Activated CD8-positive, alpha-beta memory T cell treated with anti-CD3 and anti-CD28 coated beads, Interleukin-2, amount 10 ng/mL, durations not matched to agents 7 days and 5 days (primary cell): Measurements from ENCODE around the gene FBXW9. TPM values are rescaled to one million over a fixed set of nuclear protein-coding genes. Genes with fewer than 3 reads are reported as not detected.
"Not testable (repeated sequence)": the region's sequence is repeated elsewhere in the genome, so short reads cannot be mapped to it uniquely, and the experiment has no call there.

ENCODE experiments used
- ATAC-seq: fragments of 150-1000 bp; cut with Tn5 transposase; one replicate; pipeline ENCODE4 v1.10.0; 2021; ENCODE audit warnings: moderate library complexity
- CTCF ChIA-PET: fragments of 350-600 bp; sonication (Branson Sonifier 250); formaldehyde crosslinking; loops from one replicate; lab custom pipeline; 2021; ENCODE audit warnings: antibody characterized with exemption; lab: Charles Lee
- DNase-seq: peaks from one replicate; pipeline ENCODE4 v3.0.0-alpha.2; 2020
- H3K27ac Mint-ChIP-seq: one replicate; pipeline ENCODE4 v1.8.0; 2021; ENCODE audit warnings: mild to moderate bottlenecking, mixed read lengths
- H3K27me3 Mint-ChIP-seq: one replicate; pipeline ENCODE4 v1.8.0; 2021; ENCODE audit warnings: mixed read lengths
- H3K36me3 Mint-ChIP-seq: one replicate; pipeline ENCODE4 v1.8.0; 2021; ENCODE audit warnings: mild to moderate bottlenecking, mixed read lengths
- H3K4me1 Mint-ChIP-seq: one replicate; pipeline ENCODE4 v1.8.0; 2021; ENCODE audit warnings: mixed read lengths
- H3K4me3 Mint-ChIP-seq: one replicate; pipeline ENCODE4 v1.8.0; 2021; ENCODE audit warnings: mild to moderate bottlenecking, moderate library complexity, mixed read lengths
- H3K9me3 Mint-ChIP-seq: one replicate; pipeline ENCODE4 v1.8.0; 2022; ENCODE audit warnings: low read depth, mixed read lengths
- total RNA-seq, 2 experiments: library from RNA; stranded (reverse); gene quantifications; one replicate each; pipeline ENCODE4 v1.2.3, GENCODE V29; 2021

Gene FBXW9
- total RNA-seq, 2 experiments from 2014 or later = 5.2 to 6.3 TPM

DNA sequence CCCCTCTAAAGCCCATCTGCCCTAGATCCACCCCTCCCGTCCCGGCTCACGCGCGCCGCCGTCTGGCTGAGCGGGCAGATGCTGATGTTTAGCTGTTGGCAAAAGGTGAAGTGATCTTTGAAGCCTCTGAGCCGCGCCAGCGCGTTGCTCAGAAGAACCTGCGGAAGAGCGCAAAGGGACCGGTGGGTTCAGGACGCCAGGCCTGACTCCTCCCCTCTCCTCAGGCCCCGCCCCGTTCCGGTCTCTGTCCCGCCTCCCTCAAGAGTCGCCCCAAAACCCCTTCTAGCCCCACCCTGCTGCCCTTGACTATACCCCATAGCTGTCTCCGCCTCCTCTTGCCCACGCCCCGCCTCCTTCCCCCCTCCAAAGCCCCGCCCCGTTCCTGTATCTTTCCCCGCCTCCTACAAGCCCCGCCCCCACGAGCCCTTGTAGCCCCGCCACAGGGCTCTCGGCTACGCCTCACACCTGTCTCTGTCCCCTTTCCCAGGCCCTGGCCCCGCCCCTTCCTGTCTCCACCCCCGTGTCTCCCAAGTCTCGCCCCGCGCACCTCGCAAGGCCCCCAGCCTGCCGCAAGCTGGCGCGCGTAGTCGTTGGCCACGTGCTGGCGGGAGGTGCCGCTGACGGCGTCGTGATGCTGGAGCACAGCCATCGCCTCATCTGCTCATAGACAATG is 39.4 kb downstream of the FBXW9 start:
- Mint-ChIP-seq H3K4me3 (no peak overlapping the region), H3K27ac (no peak overlapping the region), H3K9me3 (no peaks in the 10 kb centered on the region), H3K27me3 (no peaks in the 10 kb centered on the region), H3K36me3 (peaks cover 45% of the 10 kb centered on the region), H3K4me1 (no peaks in the 10 kb centered on the region)
- CTCF ChIA-PET = interaction anchor here (0.6 to 1.2 kb wide), 2 partner anchors 17 to 325 kb away, joined by 3 read pairs; no protein-coding TSS in a partner anchor
- ATAC-seq (peak; percentile 57), DNase-seq (no peak)

DNA sequence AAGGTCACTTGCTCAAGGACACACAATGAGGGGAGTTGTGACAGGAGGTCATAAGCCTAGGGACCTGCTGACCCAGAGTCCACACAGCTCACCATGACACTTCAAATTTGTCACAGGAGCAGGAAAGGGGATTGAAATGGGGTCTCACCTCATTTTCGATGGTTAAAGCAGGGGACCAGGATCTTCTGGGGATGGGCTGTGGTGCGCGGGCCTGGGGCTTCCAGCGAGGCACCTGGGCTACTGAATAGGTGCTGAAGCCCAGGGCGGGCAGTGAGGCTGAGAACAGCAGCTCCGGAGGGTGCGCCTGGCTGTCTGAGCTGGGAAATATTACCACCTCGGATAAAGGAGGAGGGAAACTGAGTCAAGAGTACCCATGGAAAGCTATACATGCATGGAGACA is 40.9 kb downstream of the FBXW9 start:
- Mint-ChIP-seq H3K36me3 (peaks cover 44% of the 10 kb centered on the region), H3K9me3 (no peaks in the 10 kb centered on the region), H3K4me1 (no peaks in the 10 kb centered on the region), H3K4me3 (no peak overlapping the region), H3K27ac (no peak overlapping the region), H3K27me3 (no peaks in the 10 kb centered on the region)
- ATAC-seq = no peak
- CTCF ChIA-PET = interaction anchor here (0.8 to 1.3 kb wide), 3 partner anchors 19 to 91 kb away, joined by 3 read pairs; no protein-coding TSS in a partner anchor
- no peak for DNase-seq

DNA sequence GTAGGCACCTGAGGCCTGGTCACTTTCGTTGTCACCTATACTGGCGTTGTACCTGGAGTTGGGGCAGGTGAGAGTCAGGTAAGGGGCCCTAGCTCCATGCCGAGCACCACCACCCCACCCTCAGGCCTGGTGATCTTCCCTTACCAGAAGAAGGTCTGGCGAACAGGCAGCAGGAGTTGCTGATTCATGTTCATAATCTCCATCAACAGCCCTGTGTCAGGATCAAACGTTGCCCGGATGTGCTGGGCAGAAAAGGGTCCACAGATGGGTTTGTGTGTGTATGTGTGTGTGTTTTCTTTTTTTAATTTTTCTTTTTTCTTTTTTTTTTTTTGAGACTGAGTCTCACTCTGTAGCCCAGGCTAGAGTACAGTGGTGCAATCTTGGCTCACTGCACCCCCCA is 44.2 kb downstream of the FBXW9 start:
- H3K36me3 Mint-ChIP-seq = peaks cover 47% of the 10 kb centered on the region
- no peak for DNase-seq
- CTCF ChIA-PET = interaction anchor here (1.9 kb wide), 1 partner anchor 12 kb away, joined by 8 read pairs; no protein-coding TSS in a partner anchor
- H3K27me3 Mint-ChIP-seq = no peaks in the 10 kb centered on the region
- peaks cover 2% of the 10 kb centered on the region for H3K4me1 Mint-ChIP-seq
- H3K9me3 Mint-ChIP-seq = no peaks in the 10 kb centered on the region
- no peak for ATAC-seq
- H3K4me3 Mint-ChIP-seq = no peak overlapping the region
- H3K27ac Mint-ChIP-seq = no peak overlapping the region

DNA sequence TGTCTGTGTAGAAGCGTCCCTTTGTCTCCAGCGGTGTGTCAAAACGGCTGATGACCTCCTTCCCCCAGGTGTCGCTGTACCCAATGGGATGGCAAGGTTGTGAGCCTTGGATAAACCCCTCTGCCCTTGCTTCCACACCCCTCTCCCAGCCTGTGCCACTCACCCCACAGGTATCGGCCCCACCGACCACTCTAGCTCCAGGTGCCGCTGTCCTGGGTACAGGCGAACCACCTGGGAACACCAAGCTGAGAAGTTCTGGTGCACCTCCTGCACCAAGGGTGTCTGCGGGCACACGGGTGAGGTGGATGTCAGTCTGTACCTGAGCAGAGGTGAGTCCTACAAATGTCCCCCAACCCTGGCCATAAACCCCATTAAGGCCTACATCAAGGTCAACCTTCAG is 46.5 kb downstream of the FBXW9 start:
- ATAC-seq (no peak), DNase-seq (no peak)
- H3K27ac Mint-ChIP-seq = no peak overlapping the region
- H3K4me1 Mint-ChIP-seq = peaks cover 2% of the 10 kb centered on the region
- peaks cover 27% of the 10 kb centered on the region for H3K36me3 Mint-ChIP-seq
- H3K27me3 Mint-ChIP-seq = no peaks in the 10 kb centered on the region
- CTCF ChIA-PET = interaction anchor here (1.5 kb wide), 1 partner anchor 10 kb away, joined by 6 read pairs; no protein-coding TSS in a partner anchor
- no peaks in the 10 kb centered on the region for H3K9me3 Mint-ChIP-seq
- H3K4me3 Mint-ChIP-seq = no peak overlapping the region

DNA sequence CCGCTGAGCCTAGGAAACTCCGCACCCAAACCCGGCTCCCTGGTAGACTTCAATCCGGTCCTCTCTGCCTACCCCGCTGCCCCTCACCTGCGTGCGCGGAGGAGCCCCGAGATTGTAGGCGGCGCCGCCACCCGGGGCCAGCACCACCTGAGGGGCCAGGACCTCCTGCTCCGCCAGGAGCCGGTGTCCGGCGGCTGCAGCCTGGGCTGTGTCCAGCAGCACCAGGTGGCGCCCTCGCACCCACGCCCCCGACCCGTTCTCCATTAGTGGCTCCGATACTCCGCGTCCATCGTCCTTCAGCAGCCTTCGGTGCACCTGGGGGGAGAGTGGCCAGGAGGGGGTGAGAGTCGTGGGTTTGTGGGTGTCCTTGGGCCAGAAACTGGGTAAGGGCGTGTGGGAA is 48.3 kb downstream of the FBXW9 start:
- no peaks in the 10 kb centered on the region for H3K27me3 Mint-ChIP-seq
- peaks cover 28% of the 10 kb centered on the region for H3K36me3 Mint-ChIP-seq
- no peak overlapping the region for H3K4me3 Mint-ChIP-seq
- CTCF ChIA-PET = interaction anchor here (0.8 kb wide), 1 partner anchor 13 kb away, joined by 3 read pairs; no protein-coding TSS in a partner anchor
- ATAC-seq (no peak), DNase-seq (no peak)
- H3K27ac Mint-ChIP-seq = no peak overlapping the region
- peaks cover 2% of the 10 kb centered on the region for H3K4me1 Mint-ChIP-seq
- no peaks in the 10 kb centered on the region for H3K9me3 Mint-ChIP-seq

DNA sequence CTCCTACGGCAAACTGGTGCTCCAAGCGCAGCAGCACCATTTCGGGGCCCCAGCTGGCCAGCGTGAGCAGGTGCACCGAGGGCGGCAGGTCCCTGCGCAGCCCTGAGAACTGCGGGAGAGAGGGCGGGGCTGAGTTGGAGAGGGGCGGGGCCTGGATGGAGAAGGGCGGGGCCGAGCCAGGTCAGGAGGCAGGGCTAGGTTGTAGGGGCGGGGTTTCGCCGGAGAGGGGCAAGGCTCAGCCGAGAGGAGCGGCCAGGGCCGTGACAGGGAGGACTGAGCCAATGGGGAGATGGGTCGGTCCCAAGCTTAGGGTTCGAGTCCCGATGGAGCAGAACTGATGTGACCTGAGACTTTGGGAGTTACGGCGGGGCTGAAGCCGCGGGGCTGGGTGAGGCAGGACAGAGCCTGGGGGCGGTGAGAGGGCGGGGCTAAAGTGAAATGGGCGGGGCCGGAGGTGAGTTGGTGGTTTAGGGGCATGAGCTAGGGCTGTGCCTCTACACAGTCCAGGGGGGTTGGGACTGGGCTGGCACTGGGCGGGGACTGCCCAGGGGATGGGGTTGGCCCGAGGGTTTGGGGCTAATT is 48.9 kb downstream of the FBXW9 start:
- H3K27ac Mint-ChIP-seq = no peak overlapping the region
- no peak for DNase-seq
- H3K4me1 Mint-ChIP-seq = peaks cover 2% of the 10 kb centered on the region
- H3K4me3 Mint-ChIP-seq = no peak overlapping the region
- peak; percentile 71 for ATAC-seq
- H3K27me3 Mint-ChIP-seq = no peaks in the 10 kb centered on the region
- peaks cover 28% of the 10 kb centered on the region for H3K36me3 Mint-ChIP-seq
- no peaks in the 10 kb centered on the region for H3K9me3 Mint-ChIP-seq
- CTCF ChIA-PET = interaction anchor here (0.8 kb wide), 1 partner anchor 12 kb away, joined by 3 read pairs; no protein-coding TSS in a partner anchor

DNA sequence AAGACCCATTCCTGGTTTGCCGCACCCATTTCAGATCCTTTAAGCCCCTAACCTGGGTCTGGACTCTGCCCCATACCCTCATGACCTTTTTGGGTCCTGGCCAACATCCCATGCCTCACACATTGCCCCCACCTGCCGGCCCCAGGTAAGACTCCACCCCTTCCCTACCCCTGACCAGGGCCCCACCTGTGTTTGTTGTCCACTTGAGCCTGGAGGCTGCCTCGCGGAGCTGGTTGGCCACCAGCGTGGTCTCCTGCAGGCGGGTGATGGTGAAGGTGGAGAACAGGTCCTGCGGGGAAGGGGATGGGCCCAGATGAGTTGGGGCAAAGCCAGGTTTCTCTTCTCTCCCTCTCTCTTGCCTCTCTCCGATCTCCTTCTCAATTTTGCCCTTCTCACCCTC is 49.4 kb downstream of the FBXW9 start:
- ATAC-seq (no peak), DNase-seq (no peak)
- peaks cover 2% of the 10 kb centered on the region for H3K4me1 Mint-ChIP-seq
- no peaks in the 10 kb centered on the region for H3K27me3 Mint-ChIP-seq
- no peaks in the 10 kb centered on the region for H3K9me3 Mint-ChIP-seq
- H3K4me3 Mint-ChIP-seq = no peak overlapping the region
- peaks cover 28% of the 10 kb centered on the region for H3K36me3 Mint-ChIP-seq
- CTCF ChIA-PET = no interaction called here
- H3K27ac Mint-ChIP-seq = no peak overlapping the region

DNA sequence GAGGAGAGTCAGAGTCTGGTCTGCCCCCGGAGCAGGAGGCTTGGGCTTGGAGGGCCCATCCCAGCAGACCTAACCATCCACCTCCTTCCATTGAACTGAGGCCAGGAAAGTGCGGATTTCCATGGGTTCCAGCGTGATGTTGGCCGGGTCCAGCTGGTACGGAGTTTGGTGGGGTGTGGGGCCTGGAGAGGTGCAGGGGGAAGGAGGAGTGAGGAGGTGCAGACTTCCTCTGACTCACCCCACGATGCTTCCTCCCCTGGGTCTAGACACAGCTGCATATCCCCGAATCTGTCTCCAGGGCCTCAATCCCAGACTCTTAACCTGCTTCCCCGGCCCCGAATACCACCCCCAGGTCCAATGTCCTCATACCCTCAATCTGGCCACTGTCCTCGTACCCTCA is 49.9 kb downstream of the FBXW9 start:
- H3K4me3 Mint-ChIP-seq = no peak overlapping the region
- H3K36me3 Mint-ChIP-seq = peaks cover 23% of the 10 kb centered on the region
- CTCF ChIA-PET = no interaction called here
- no peaks in the 10 kb centered on the region for H3K27me3 Mint-ChIP-seq
- no peak for DNase-seq
- peaks cover 2% of the 10 kb centered on the region for H3K4me1 Mint-ChIP-seq
- no peaks in the 10 kb centered on the region for H3K9me3 Mint-ChIP-seq
- H3K27ac Mint-ChIP-seq = peak overlapping the region; percentile 3
- ATAC-seq = no peak

DNA sequence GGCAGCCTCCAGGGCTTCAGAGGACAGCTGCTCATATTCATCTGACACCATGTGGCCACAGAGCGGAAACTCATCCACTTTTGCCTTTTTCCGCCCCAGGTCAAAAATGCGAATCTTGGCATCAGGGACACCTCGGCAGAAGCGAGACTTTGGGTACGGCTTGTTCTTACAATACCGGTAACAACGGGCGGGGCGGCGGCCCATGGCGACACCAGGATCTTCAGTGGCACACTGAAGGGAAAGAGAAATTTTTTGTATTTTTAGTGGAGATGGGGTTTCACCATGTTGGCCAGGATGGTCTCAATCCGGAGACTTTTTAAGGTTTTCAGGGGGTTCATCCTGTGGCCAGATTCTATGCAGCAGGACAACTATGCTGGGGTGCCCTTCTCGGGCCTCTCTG is 52.7 kb downstream of the FBXW9 start:
- CTCF ChIA-PET, H3K4me3 Mint-ChIP-seq, ATAC-seq, H3K9me3 Mint-ChIP-seq, H3K27ac Mint-ChIP-seq, H3K27me3 Mint-ChIP-seq, DNase-seq, H3K36me3 Mint-ChIP-seq: not testable (repeated sequence)
- peaks cover 11% of the 10 kb centered on the region for H3K4me1 Mint-ChIP-seq

DNA sequence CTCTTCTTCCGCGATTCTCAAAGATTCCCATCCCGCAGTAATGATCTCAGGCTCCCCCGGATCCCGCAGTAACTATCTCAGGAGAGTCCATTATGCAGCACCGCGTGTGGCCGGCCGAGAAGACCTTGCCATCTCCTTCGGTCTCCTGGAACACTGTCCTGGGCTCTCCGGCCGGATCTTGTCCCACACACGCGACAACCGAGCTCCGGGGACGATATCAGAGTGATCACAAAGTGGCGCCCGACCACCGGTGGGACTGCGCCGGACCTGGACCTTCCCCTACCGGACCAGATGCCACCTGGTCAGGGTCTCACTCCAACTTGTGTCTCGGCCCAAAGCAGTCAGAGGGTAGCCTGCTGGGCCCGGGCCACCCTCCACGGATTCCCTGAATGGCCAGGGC is 53.9 kb downstream of the FBXW9 start:
- Mint-ChIP-seq H3K27me3 (no peaks in the 10 kb centered on the region), H3K27ac (no peak overlapping the region), H3K4me3 (no peak overlapping the region), H3K9me3 (no peaks in the 10 kb centered on the region), H3K36me3 (peaks cover 3% of the 10 kb centered on the region), H3K4me1 (peaks cover 11% of the 10 kb centered on the region)
- DNase-seq (no peak), ATAC-seq (no peak)
- CTCF ChIA-PET = no interaction called here

DNA sequence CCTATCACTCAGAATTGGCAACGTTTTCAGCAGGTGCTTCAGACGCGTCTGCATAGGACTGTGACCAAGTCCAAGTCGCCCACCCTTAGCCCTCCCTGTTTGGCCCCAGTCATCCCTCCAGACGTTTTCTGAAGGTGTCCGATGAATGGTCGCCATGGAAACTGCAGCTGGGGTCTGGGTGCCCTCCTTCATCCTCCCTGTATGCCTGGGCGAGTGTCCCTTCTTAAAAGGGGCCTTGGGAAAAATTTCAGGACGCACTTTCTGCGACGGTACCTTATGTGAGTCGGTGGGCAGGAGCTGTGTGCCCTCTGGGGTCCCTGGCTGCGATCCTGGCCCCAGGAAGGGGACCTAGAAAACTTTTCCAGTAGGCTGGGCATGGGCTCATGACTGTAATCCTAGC is 55.0 kb downstream of the FBXW9 start:
- peaks cover 7% of the 10 kb centered on the region for H3K36me3 Mint-ChIP-seq
- H3K27ac Mint-ChIP-seq = no peak overlapping the region
- ATAC-seq (no peak), DNase-seq (no peak)
- H3K4me1 Mint-ChIP-seq = peaks cover 9% of the 10 kb centered on the region
- no peak overlapping the region for H3K4me3 Mint-ChIP-seq
- H3K27me3 Mint-ChIP-seq = no peaks in the 10 kb centered on the region
- CTCF ChIA-PET = no interaction called here
- H3K9me3 Mint-ChIP-seq = no peaks in the 10 kb centered on the region

DNA sequence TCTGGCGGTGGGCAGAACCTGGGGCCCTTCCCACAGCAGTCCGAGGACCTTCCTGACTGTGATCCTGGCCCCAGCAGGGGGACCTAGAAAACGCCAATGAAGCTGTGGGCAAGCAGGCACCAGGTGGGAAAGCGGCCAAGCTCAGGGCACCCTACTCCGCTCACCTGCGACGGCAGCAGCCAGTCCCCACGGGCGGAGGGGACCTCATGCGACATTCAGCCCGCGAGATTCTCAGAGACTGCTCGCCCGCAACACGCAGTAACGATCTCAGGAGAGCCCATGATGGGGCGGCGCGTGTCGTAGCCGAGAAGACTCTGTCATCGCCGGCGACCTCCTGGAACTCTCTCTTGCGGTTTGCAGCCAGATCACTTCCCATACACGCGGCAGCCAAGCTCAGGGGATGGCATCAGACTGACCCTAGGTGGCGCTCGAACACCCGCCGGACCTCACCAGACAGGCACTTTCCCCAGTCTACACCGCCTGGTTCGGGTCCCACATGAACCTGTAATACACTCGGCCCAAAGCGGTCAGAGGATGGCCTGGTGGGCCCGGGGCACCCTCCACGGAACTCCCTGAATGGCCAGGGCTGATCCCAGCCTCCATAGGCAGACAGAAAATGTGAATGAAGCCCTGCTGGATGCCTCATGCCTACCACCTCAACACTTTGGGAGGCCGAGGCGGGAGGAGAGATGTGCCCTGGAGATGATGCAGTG is 56.4 kb downstream of the FBXW9 start:
- no peaks in the 10 kb centered on the region for H3K27me3 Mint-ChIP-seq
- H3K4me1 Mint-ChIP-seq = peaks cover 9% of the 10 kb centered on the region

More for the DNA sequence above, 56.4 kb downstream of the FBXW9 start:
- Mint-ChIP-seq H3K4me3 (peak overlapping the region; percentile 53), H3K9me3 (no peaks in the 10 kb centered on the region), H3K36me3 (peaks cover 9% of the 10 kb centered on the region), H3K27ac (peak overlapping the region; percentile 58)
- DNase-seq = peak; percentile 93
- ATAC-seq = peak; percentile 96
- CTCF ChIA-PET = interaction anchor here (0.6 to 1.8 kb wide), 30 partner anchors 9 to 221 kb away, joined by 3 to 15 read pairs (median 5); partner anchors contain the start of genes MAN2B1, TRIR, WDR83 and ZNF490
